GM12801 (cell line): ENCODE measurements around the gene NR5A2.

Source experiments
- CTCF ChIP-seq: IDR thresholded peaks from one replicate; pipeline ENCODE4 v1.5.1; 2011; ENCODE audit warnings: control low read depth; ENCODE audit not compliant: insufficient read length; ENCODE audit errors: extremely low read depth

The NR5A2 gene

GRCh38 chr1:200154069-200154767 lies 126.7 kb downstream of the NR5A2 start:
- TF ChIP-seq CTCF, result no peak

GRCh38 chr1:200157715-200158114 lies 130.2 kb downstream of the NR5A2 start:
- no peak for TF ChIP-seq CTCF

GRCh38 chr1:200161801-200162200 lies 134.3 kb downstream of the NR5A2 start:
- TF ChIP-seq CTCF, result no peak

GRCh38 chr1:200162258-200162657 lies 134.7 kb downstream of the NR5A2 start:
- TF ChIP-seq CTCF, result no peak

GRCh38 chr1:200162877-200163276 lies 135.4 kb downstream of the NR5A2 start:
- TF ChIP-seq CTCF, result no peak

- TF ChIP-seq CTCF, result no peak
These were observed 136.4 kb downstream of the NR5A2 start for GRCh38 chr1:200163911-200164310.

GRCh38 chr1:200165493-200166220 lies 138.1 kb downstream of the NR5A2 start:
- TF ChIP-seq CTCF, result no peak
